ENCODE data around the gene SMAP1. TPM values are rescaled to one million over a fixed set of nuclear protein-coding genes. Genes with fewer than 3 reads are reported as not detected.

The SMAP1 gene
- total RNA-seq, 1 donor from 2014 or later, result 33.3 TPM

DNA sequence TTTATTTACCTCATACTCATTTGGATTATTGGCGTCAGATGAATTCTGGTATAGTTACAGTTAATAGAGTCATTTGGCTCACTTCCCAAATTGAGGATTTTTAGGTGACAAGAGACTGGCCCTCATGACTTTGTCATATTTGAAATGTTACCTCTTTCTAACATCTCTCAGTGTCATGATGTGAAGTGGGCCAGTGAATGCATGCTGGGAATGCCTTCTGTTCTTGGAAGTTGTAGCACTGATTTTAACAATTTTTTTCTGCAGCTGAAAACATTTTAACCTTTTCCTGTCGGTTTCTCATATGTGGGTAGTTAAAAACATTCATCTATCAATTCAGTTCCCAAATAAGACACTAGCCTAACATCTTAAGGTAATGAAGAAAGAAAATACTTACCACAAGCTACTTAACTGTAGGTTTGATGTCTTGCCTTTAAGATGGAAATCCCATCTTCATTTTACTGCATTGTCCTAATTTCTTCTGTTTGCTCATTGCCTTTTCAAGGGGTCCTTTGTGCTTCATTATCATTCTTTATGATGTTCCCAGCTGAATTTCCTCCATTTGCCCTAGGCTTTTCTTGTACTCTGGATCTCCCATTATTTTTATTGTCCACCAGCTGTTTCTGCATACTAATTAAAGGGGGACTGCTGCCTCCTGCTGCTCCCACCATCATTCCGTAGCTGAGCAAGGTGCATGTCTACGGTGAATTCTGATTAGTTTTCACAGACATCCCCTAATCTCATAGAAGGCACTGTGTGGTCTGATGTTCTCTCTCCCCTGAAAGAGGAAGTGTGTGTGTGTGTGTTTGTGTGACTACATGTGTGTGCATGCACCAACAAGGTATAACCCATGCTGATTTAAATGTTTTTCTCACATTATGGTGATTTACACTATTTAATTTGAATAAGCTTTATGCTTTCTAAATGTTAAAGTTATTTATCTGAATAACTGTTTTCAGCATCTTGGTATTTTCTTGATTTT lies 179.7 kb downstream of the SMAP1 start:
- DNase-seq, result no peak
- Mint-ChIP-seq H3K27me3 (ENCODE audit: unreplicated experiment) (no peaks in the 10 kb centered on the region), H3K4me1 (ENCODE audit: low read depth, unreplicated experiment) (peaks cover 17% of the 10 kb centered on the region), H3K4me3 (ENCODE audit: unreplicated experiment) (peak overlapping the region; percentile 4), H3K36me3 (ENCODE audit: unreplicated experiment) (no peaks in the 10 kb centered on the region), H3K27ac (ENCODE audit: unreplicated experiment) (peak overlapping the region; percentile 50), H3K9me3 (ENCODE audit: unreplicated experiment) (no peaks in the 10 kb centered on the region)
- TF ChIP-seq, protein P1, sequence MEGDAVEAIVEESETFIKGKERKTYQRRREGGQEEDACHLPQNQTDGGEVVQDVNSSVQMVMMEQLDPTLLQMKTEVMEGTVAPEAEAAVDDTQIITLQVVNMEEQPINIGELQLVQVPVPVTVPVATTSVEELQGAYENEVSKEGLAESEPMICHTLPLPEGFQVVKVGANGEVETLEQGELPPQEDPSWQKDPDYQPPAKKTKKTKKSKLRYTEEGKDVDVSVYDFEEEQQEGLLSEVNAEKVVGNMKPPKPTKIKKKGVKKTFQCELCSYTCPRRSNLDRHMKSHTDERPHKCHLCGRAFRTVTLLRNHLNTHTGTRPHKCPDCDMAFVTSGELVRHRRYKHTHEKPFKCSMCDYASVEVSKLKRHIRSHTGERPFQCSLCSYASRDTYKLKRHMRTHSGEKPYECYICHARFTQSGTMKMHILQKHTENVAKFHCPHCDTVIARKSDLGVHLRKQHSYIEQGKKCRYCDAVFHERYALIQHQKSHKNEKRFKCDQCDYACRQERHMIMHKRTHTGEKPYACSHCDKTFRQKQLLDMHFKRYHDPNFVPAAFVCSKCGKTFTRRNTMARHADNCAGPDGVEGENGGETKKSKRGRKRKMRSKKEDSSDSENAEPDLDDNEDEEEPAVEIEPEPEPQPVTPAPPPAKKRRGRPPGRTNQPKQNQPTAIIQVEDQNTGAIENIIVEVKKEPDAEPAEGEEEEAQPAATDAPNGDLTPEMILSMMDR (IDR thresholded peaks at IDR 0.05; ENCODE audit: partially characterized antibody, unreplicated experiment), result no peak

DNA sequence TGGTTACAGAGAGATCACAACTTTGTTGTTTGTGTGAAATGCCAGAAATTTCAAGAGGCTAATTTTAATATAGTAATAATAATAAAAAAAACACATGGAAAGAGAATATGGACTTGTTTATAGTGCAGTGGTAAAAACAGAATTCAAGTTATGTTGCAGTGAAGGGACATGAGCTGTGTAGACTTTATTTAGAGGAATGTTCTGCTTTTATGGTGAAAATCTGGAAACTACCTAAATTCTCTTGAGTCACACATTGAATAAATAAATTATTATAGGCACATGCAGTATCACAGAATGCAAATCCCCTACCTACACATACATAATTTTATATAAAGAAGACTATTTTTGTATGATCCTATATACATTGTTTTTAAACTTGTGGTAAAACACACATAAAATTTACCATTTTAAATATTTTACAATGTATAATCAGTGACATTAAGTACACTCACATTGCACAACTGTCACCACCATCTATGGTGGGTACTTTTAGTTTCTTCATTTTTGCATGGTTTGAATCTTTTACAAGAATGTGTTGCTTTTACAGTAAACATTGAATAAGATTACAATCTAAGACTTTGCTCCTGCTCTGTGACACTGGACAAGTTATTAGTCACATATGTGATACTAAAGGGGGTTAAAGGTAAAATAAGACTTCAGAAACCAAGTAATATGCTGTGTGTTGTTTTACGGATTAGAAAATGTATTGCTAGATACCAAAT lies 181.8 kb downstream of the SMAP1 start:
- Mint-ChIP-seq H3K36me3 (ENCODE audit: unreplicated experiment) (no peaks in the 10 kb centered on the region), H3K27ac (ENCODE audit: unreplicated experiment) (no peak overlapping the region), H3K4me3 (ENCODE audit: unreplicated experiment) (no peak overlapping the region), H3K27me3 (ENCODE audit: unreplicated experiment) (no peaks in the 10 kb centered on the region), H3K4me1 (ENCODE audit: low read depth, unreplicated experiment) (peaks cover 14% of the 10 kb centered on the region), H3K9me3 (ENCODE audit: unreplicated experiment) (no peaks in the 10 kb centered on the region)
- TF ChIP-seq, protein P1 (IDR thresholded peaks at IDR 0.05; ENCODE audit: partially characterized antibody, unreplicated experiment), result no peak
- no peak for DNase-seq

DNA sequence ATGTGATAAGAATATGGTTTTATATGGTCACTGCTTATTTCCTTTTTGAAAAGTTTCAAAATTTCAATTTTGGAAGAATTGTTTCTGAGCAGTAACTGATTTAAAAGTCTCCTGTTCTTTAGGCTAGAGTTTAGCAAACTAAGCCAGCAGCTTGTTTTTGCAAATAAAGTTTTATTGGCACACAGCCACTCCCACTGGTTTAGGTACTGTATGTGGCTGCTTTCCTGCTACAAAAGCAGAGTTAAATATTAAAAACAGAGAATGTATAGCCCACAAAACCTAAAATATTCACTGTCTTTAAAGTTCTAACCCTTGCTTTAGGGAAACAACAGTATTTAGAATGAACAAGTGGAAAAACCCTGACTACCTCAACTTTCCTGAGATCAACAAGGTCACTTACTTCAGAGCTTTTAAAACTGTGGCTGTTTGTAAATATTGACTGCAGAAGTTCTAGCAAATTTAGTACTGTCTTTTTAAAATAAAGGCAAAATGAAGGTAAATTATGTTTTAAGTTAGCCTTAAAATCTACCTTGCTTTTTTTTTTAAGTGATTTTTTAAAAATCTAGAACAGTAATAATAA lies 185.1 kb downstream of the SMAP1 start:
- no peaks in the 10 kb centered on the region for H3K9me3 Mint-ChIP-seq (ENCODE audit: unreplicated experiment)
- H3K4me3 Mint-ChIP-seq (ENCODE audit: unreplicated experiment), result no peak overlapping the region
- H3K4me1 Mint-ChIP-seq (ENCODE audit: low read depth, unreplicated experiment), result peaks cover under 1% of the 10 kb centered on the region
- TF ChIP-seq, protein P1 (IDR thresholded peaks at IDR 0.05; ENCODE audit: partially characterized antibody, unreplicated experiment), result no peak
- no peaks in the 10 kb centered on the region for H3K27me3 Mint-ChIP-seq (ENCODE audit: unreplicated experiment)
- H3K36me3 Mint-ChIP-seq (ENCODE audit: unreplicated experiment), result no peaks in the 10 kb centered on the region
- DNase-seq, result no peak
- H3K27ac Mint-ChIP-seq (ENCODE audit: unreplicated experiment), result no peak overlapping the region

DNA sequence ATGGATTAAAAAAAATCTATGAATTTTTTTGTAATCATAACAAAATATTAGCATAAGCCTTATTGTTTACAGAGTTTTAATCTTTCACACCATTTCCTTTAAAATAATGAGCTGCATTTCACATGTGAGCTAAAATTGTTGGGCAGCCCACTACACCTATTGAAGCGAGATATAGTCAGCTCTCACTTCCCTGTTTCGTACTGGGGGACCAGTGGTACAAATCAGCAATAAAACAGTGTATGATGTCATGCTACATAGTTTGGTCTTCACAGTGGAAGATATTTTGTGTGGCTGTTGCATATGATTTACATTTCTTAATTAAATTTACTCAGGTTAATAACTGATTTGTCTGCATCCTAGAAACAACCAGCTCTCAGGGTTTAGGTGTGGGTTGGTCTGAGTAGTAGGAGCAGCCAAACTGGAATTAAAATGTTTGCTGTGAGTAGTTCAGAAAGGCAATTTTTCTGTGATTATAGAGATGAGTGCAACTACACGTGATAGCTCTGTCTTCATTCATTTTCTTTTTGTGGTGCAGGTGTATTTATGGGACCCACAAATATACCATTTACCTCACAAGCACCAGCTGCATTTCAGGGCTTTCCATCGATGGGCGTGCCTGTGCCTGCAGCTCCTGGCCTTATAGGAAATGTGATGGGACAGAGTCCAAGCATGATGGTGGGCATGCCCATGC lies 189.8 kb downstream of the SMAP1 start:
- H3K9me3 Mint-ChIP-seq (ENCODE audit: unreplicated experiment), result no peaks in the 10 kb centered on the region
- TF ChIP-seq, protein P1 (IDR thresholded peaks at IDR 0.05; ENCODE audit: partially characterized antibody, unreplicated experiment), result no peak
- no peak overlapping the region for H3K4me3 Mint-ChIP-seq (ENCODE audit: unreplicated experiment)
- H3K27ac Mint-ChIP-seq (ENCODE audit: unreplicated experiment), result no peak overlapping the region
- no peaks in the 10 kb centered on the region for H3K36me3 Mint-ChIP-seq (ENCODE audit: unreplicated experiment)
- H3K4me1 Mint-ChIP-seq (ENCODE audit: low read depth, unreplicated experiment), result peaks cover 11% of the 10 kb centered on the region
- H3K27me3 Mint-ChIP-seq (ENCODE audit: unreplicated experiment), result no peaks in the 10 kb centered on the region
- no peak for DNase-seq

Measured in glutamatergic neuron (in vitro differentiated cells).